Activated CD8-positive, alpha-beta memory T cell treated with anti-CD3 and anti-CD28 coated beads for 36 hours (primary cell): ENCODE data around the gene CSTPP1. TPM values are rescaled to one million over a fixed set of nuclear protein-coding genes. Genes with fewer than 3 reads are reported as not detected.

Experiments used
- CTCF ChIA-PET: fragments of 350-600 bp; sonication (Branson Sonifier 250); formaldehyde crosslinking; loops from one replicate; lab custom pipeline; 2021; ENCODE audit warnings: antibody characterized with exemption; lab: Charles Lee
- POLR2A ChIA-PET: fragments of 350-600 bp; sonication (Branson Sonifier 250); formaldehyde crosslinking; loops from one replicate; lab custom pipeline; 2021; ENCODE audit warnings: antibody characterized with exemption; lab: Charles Lee
- total RNA-seq, 2 experiments: library from RNA; stranded (reverse); gene quantifications; one replicate each; pipeline ENCODE4 v1.2.3, GENCODE V29; 2021

Gene CSTPP1, protein sequence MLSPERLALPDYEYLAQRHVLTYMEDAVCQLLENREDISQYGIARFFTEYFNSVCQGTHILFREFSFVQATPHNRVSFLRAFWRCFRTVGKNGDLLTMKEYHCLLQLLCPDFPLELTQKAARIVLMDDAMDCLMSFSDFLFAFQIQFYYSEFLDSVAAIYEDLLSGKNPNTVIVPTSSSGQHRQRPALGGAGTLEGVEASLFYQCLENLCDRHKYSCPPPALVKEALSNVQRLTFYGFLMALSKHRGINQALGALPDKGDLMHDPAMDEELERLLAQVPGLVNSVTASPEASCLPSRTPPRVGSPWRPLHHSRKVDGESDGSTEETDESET
- total RNA-seq: 10 to 100 TPM; 15.7 to 16.0 TPM

DNA sequence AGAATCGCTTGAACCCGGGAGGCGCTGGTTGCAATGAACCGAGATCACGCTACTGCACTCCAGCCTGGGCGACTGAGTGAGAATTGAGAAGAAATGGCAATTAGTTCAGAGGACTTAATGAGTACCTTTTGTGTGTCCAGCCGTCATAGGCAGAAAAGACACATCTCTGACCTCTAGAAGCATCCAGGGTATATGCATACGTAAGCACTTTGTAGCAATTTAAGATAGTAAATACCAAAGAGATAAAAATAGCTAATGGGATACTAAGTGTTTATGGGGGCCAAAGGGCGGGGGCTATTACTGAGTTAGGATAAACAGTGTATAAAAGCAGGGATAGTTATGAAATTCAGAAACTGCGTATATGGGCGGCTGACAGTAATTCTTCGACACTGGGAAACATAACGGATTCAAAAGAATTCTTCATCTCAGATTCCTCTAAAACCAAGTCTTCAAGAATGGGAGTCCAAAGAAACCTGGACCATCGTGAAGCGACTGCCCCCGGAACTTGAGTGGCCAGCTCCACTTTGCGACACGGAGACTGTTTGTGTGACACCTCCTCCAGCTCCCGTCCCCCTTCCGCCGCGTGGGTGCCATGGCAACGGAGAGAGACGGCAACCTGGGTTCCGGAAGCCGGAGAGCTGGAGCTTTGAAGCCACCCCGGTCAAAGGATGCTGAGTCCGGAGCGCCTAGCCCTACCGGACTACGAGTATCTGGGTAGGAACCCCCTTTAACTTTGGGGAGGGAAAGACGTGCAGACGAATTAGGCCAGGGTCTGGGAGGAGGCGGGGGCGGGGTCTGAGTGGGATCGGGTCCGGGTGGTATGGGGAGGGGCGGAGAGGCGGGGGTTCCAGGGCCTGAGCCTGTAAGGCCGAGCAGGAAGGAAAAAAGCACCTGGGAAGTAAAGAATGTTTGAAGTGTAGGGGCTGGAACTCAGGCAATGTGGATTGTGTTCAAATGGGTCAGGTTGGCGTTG is at the start of gene CSTPP1:
Gene CSTPP1, plus strand, starts transcription at position 624 of the 973 bp plus-strand sequence. Its CDS starts 45 bp downstream, at position 669.
- POLR2A ChIA-PET: interaction anchor here (0.5 kb wide), 1 partner anchor 162 kb away, joined by 4 read pairs; no protein-coding TSS in a partner anchor
- CTCF ChIA-PET: interaction anchor here (0.5 to 2.1 kb wide), 7 partner anchors 8 to 438 kb away, joined by 3 to 8 read pairs (median 3); no protein-coding TSS in a partner anchor

DNA sequence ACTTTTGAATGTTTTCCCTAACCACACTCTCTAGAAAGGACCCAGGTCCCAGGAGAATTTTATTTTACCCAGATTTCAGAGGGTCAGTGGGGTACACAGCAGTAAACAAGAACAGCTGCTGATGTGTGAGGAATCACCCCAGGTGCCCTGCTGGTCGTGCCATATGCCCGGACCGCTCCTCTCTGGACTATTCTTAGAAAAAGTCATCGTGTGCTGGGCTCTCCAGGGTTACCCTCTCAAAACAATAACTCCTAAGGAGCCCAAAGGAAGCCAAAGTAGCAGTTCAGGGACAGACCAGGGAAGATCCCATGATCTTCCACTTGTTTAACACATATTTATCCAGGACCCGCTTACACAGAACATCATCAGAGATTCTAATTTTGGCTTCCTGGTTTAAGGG is 47.9 kb upstream of the CSTPP1 start:
- POLR2A ChIA-PET: no interaction called here
- CTCF ChIA-PET: interaction anchor here (0.7 to 1.3 kb wide), 2 partner anchors 264 to 523 kb away, joined by 3 to 5 read pairs; no protein-coding TSS in a partner anchor

DNA sequence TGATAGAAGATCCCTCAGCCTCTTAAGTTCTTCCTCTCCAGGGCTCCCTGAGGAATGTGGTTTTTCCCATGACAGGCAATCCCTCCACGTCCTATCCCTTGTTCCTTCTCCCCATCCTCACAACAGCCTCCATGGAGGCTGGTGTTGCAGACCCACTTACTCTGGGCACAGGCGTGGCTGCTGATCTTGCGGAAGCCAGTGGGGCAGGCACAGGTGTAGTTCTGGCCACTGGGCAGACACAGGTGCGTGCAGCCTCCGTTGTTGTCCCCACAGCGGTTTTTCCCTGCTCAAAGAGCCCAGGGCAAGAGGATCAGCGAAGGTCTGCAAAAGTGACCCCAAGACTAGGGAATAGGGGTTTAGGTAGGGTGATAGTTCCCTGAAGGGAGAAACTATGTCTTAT is 47.3 kb upstream of the CSTPP1 start:
- ChIA-PET CTCF (no interaction called here), POLR2A (no interaction called here)

DNA sequence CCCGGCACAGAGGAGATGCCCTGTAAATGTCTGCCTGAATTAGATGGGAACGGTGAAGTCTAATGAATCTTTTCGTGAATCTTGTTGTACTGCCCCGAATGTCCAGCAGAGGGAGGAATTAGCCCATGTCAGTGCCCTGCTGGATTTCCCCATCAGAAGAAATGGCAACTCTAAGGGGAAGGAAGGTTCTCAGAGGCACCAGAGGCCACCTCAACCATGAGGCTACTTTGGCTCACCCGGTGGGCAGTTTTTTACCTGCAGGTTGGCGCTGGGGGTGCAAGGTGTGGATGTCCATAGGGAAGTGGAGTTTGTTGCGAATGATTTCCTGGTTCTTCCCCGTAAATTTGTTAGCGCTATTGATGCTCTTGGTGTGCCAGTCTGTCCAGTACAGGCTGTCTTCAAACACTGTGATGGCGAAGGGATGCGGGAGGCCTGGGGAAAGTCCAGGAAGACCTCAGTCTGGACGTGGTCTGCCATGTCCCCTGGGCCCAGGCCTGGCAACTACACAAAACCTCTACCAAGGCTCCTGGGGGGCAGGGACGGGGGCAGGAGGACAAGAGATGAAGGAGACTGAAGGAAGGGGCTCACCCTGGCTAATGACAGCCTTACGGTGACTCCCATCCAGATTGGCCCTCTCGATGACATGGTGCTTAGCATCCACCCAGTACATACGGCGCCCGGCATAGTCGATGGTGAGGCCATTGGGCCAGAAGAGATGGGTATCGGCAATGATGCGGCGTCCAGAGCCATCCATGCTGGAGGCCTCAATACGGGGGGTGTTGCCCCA is 46.7 kb upstream of the CSTPP1 start:
- POLR2A ChIA-PET: no interaction called here
- CTCF ChIA-PET: interaction anchor here (1.2 kb wide), 1 partner anchor 263 kb away, joined by 5 read pairs; no protein-coding TSS in a partner anchor

DNA sequence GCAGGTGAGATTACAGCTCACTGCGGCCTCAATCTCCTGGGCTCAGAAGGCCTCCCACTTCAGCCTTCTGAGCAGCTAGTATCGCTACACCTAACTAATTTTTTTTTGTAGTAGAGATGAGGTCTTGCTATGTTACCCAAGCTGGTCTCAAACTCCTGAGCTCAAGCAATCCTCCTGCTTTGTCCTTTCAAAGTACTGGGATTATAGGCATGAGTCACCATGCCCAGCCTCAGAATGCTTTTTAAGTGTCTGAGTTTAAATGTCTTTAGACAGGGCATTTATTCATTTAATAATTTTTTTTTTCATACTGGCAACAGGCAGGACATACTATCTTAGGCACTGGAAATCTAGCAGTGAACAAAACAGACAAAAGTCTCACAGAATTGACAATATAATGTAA is 45.9 kb upstream of the CSTPP1 start:
- ChIA-PET POLR2A (no interaction called here), CTCF (interaction anchor here (1.2 kb wide), 1 partner anchor 262 kb away, joined by 5 read pairs; no protein-coding TSS in a partner anchor)

DNA sequence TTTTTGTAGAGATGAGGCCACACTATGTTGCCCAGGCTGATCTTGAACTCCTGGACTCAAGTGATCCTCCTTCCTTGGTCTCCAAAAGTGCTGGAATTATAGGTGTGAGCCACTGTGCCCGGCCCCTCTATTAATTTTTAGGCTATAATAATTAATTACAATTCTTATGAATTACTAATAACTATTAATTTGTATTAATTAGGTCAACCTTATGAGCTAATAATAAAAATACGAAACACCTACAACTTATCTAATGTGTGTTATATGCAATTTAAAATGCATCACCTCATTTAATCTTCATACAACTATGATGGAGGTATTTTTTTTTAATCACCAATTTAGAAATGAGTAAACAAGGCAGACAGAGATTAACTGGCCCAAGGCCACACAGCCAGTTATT is 44.5 kb upstream of the CSTPP1 start:
- POLR2A ChIA-PET: no interaction called here
- CTCF ChIA-PET: interaction anchor here (0.7 to 1.6 kb wide), 4 partner anchors 257 to 300 kb away, joined by 3 to 7 read pairs (median 3); no protein-coding TSS in a partner anchor

DNA sequence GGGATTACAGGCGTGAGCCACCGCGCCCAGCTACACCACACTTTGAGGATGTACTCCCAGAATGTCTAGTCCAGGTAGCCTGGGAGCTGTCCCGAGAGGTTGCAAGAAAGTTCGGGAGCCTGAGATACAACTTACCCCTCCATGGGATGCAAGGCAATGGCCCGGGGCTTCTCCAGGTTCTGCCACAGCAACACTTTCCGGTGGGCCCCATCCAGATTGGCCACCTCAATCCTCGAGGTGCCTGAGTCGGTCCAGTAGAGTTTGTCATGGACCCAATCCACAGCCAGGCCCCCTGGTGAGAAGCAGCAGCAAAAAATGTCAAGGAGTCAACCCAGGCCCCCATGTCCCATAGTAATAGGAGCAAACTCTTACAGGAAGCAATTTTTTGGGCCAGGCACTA is 43.7 kb upstream of the CSTPP1 start:
- POLR2A ChIA-PET: no interaction called here
- CTCF ChIA-PET: interaction anchor here (0.7 to 1.6 kb wide), 2 partner anchors 260 to 269 kb away, joined by 3 to 7 read pairs; no protein-coding TSS in a partner anchor

DNA sequence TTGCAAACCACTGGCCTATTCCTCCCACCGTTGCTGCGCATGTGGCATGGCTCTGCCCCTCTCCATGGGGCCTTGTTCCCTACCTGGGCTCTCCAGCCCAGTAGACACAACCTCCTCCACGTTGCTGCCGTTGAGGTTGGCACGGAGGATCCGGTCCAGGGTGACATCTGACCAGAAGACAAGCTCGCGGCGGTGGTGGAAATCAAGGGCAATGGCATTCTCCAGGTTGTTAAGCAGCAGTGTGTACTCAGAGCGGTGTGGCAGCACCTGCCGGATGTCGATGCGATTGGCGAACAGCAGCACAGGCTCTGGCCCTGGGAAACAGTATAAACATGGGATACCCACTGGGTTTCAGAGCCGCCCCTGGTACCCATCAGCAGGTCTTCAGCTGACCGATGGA is 42.1 kb upstream of the CSTPP1 start:
- ChIA-PET CTCF (interaction anchor here (1.2 to 1.3 kb wide), 2 partner anchors 18 to 259 kb away, joined by 3 to 4 read pairs; no protein-coding TSS in a partner anchor), POLR2A (no interaction called here)

DNA sequence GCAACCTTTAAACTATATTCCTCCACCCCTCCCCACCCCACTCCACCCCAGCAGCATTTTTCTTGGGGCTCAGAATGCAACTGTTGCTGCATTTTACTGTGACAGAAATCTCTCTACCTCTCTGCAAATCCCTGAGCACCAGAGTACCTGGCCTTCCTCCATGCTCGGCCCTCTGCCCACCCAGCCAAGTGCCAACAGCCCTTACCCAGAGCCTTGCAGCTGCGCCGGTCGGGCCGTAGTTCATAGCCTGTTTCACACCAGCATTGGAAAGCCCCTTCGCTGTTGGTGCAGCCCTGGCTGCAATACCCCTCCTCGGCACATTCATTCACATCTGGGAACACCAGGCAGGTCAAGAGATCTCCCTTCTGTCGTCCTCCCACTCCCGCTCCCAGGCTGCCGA is 41.6 kb upstream of the CSTPP1 start:
- CTCF ChIA-PET: interaction anchor here (1.2 to 1.3 kb wide), 2 partner anchors 19 to 259 kb away, joined by 3 to 4 read pairs; no protein-coding TSS in a partner anchor
- POLR2A ChIA-PET: no interaction called here

DNA sequence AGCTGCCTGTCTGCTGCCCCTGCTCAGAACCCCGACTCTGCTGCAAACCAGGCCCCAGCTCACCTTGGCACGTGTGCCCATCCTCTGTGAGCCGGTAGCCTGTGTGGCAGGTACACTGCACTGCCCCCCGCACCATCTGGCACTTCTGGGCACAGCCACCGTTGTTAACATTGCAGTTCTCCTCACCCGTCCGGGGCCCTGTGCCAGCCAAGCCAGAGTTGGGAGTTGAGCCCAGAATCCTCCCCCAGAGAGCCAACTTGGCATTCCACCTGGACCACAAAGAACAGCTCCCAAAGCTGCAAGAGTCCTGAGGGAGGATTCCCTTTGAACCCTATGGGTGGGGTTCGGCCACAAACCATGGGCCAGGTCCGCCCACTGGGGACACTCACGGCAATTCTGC is 40.7 kb upstream of the CSTPP1 start:
- POLR2A ChIA-PET: no interaction called here
- CTCF ChIA-PET: interaction anchor here (1.2 to 1.6 kb wide), 2 partner anchors 257 to 267 kb away, joined by 4 to 8 read pairs; no protein-coding TSS in a partner anchor

DNA sequence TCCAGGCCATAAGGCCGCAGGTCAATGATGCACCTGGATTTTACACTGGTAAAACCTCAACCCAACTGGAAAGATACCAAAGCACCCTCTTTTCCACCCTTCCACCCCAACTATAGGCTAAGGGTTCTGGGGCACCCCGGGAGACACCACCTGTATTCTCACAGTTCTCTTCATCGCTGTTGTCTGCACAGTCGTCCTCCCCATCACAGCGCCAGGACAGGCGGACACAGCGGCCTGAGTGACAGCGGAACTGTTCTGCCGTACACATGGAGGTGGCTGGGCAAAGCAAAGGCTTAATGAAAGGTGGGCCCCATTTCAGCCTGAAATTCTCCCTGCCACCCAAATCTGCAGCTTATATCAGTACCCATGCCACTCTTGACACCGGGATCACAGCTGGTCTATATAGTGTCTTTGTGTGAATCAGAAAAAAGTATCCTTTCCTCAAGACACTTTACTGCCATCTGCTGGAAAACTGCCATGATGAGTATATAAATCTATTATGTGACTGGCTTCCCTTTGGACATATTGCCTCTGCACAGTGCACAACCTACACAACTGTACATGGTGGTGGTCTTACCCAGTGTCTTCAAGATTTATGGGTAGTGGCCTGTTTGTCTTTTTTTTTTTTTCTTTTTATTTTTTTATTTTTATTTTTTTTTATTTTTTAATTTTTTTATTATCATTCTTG is 39.7 kb upstream of the CSTPP1 start:
- ChIA-PET POLR2A (no interaction called here), CTCF (interaction anchor here (1.2 to 1.6 kb wide), 2 partner anchors 256 to 266 kb away, joined by 4 to 8 read pairs; no protein-coding TSS in a partner anchor)

DNA sequence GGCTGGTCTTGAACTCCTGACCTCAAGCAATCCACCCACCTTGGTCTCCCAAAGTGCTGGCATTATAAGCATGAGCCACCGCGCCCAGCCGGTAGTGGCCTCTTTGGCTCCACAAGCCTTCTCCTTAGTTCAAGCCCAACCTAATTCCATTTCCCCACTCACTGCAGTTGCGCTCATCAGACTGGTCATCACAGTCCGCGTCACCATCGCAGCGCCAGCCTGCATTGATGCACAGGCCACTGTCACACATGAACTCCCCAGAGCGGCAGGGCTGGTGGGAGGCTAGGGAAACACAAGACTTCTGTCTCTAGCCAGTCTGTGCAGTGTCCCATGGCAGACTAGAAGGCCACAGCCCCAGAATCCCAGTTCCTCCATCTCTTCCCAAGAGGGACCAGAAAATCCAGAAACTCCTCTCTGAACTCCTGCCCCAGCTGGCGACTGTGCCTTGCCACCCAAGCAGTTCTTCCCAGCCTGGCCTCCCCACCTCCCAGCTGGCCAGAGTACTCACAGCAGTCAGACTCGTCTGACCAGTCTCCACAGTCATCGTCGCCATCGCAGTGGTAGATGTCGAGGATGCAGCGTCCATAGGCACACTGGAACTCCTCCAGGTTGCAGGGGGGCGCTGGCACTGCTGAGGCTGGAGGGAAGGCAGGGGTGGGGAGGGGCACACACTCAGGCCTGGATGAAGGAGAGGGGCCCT is 38.0 kb upstream of the CSTPP1 start:
- POLR2A ChIA-PET: interaction anchor here (0.6 kb wide), 1 partner anchor 510 kb away, joined by 5 read pairs; no protein-coding TSS in a partner anchor
- CTCF ChIA-PET: interaction anchor here (0.9 kb wide), 1 partner anchor 255 kb away, joined by 3 read pairs; no protein-coding TSS in a partner anchor

DNA sequence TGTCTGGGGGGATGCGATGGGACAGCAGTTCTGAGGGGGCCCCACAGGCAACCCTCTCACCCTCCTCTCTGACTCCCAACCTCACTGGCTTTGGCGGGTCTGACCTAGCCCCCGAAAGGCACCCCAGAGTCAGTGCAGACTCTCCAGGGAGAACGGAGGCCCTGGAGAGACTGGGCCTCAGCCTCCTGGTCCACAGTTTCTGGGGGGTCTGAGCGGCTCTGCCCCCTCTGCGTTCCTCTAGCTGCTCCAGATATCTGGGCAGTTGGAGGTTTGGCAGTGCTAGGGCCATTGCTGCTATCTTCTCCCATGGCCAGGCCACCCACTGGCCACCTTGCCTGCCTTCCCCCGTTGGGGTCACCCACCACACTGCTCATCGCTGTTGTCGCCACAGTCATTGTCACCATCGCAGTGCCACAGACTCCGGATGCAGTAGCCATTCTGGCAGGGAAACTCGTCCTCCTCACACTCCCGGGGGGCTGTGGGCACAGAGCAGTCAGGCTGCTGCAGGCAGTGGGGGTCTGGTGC is 37.0 kb upstream of the CSTPP1 start:
- ChIA-PET POLR2A (no interaction called here), CTCF (interaction anchor here (0.9 kb wide), 1 partner anchor 253 kb away, joined by 3 read pairs; no protein-coding TSS in a partner anchor)

DNA sequence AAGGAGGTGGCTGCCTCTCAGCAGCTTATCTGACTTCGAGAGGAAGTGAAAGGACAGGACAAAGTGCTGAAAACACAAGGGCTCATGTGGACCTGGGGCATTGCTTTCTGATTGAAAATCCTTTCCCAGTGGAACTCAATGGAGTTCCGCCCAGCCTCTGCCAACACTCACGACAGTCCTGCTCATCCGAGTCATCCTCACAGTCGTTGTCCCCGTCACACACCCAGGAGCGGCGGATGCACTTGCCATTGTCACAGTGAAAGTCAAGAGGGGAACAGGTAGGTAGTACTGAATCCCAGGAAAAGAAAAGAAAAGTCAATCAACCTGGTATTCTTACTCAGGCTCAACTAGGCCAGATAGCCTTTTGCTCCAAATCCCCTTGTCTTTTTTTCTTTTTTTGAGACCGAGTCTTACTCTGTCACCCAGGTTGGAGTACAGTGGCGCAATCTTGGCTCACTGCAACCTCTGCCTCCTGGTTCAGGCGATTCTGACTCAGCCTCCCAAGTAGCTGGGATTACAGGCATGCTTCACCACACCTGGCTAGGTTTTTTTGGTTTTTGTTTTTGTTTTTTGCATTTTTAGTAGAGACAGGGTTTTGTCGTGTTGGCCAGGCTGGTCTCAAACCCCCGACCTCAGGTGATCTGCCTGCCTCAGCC is 36.3 kb upstream of the CSTPP1 start:
- ChIA-PET POLR2A (no interaction called here), CTCF (no interaction called here)

DNA sequence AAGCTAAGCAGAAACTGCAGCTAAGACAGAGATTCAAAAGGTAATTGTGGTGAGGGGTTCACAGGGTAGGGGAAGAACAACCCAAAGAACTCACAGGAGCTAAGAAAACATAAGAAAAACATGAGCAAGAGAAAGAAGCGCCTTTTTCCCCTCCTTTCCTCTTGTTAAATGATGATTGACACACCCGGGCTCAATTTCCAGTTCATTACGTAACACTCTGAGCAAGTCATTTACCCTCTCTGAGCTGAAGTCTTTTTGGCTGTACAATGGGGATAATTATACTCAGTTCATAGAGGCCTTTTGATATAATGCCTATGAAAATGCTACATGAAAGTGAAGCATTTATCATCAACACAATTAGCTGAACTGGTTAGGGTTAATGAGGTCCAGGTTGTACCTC is 35.4 kb upstream of the CSTPP1 start:
- POLR2A ChIA-PET: no interaction called here
- CTCF ChIA-PET: no interaction called here

DNA sequence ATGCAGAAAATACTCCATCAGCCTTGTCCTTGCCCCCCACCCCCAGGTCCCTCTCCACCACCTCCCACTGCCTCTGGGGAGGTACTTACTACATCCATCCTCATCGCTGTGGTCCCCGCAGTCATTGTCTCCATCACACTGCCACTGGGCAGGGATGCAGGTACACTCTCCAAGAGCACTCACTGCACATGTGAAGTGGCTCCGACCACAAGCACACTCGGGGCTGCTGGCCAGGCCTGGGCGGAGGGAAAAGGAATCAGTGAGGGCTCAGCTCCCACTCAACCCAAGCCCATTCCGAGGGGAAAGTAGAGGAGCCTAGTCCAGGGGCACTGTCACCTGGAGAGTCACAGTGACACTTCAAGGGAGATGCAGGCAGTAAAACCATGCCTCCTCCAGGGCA is 33.9 kb upstream of the CSTPP1 start:
- CTCF ChIA-PET: interaction anchor here (0.6 to 0.7 kb wide), 2 partner anchors 12 to 50 kb away, joined by 3 read pairs; no protein-coding TSS in a partner anchor
- POLR2A ChIA-PET: no interaction called here
